HG03045 (cell line): ENCODE results near the gene REG3G.
"Not testable (repeated sequence)": the region's sequence is repeated elsewhere in the genome, so short reads cannot be mapped to it uniquely, and the experiment has no call there.

Experiments used
- ATAC-seq: cut with Tn5 transposase; IDR thresholded peaks from one replicate; pipeline ENCODE4 v1.9.1; 2021; ENCODE audit warnings: mild to moderate bottlenecking, moderate library complexity; ENCODE audit not compliant: unreplicated experiment

Gene REG3G

GRCh38 chr2:79013629-79014028, 11.9 kb upstream of the REG3G start:
- ATAC-seq: no peak

DNA sequence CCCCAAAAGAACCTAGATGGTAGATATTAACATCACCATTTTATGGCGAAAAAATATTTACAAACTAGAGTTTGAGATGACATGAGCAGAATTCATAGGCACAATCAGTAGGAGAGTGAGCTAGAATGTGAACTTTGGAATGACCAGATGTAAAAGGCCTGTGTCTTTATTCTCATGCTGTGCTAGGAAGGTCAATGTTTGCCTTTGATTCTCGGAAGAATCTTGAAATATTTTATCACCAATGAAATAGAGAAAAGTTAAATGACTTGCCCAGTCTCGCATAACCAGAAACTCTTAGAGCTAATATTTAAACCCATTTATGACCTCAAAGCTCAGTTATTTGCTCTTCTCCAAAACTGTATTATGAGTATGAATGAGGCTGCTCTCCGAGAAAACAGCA, 9.2 kb upstream of the REG3G start:
- no peak for ATAC-seq

GRCh38 chr2:79026061-79026460, 559 bp downstream of the REG3G start:
- ATAC-seq: no peak

DNA sequence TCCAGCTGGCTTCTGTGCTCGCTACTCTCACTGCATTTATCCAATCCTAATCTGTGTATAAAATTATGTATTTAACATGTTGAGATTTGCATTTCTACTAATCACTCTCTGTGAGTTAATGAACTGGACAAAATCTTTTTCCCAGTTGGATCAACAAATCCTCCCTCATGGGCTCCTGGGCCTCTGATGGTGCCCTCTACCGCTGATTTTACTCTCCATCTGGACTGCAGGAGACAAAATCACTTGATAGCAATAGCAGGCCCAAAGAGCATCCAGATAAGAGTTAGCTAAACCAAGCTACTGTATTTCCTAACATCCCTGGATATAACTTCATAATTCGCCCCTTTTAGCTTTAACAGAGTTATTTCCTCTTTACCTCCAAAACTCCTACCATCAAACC, 14.4 kb downstream of the REG3G start:
- no peak for ATAC-seq

DNA sequence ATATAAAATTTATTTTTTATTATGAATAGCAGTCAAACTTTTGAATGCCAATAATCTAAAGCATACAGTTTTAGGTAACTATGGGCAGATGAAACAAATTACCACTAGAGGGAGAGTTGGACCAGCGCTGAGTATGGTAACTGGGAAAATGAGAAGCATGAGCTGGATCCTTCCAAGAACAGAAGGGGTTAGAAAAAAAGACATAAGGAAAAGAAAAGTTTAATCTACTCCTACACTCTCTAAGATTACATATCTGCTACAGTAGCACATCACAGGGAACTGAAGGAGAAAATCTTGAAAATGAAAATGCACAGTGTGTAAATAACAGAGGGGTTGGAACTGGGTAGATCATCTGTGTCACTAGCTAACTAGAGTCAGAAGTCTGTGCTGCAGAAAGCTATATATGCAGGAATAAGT, 15.5 kb downstream of the REG3G start:
- ATAC-seq: no peak

DNA sequence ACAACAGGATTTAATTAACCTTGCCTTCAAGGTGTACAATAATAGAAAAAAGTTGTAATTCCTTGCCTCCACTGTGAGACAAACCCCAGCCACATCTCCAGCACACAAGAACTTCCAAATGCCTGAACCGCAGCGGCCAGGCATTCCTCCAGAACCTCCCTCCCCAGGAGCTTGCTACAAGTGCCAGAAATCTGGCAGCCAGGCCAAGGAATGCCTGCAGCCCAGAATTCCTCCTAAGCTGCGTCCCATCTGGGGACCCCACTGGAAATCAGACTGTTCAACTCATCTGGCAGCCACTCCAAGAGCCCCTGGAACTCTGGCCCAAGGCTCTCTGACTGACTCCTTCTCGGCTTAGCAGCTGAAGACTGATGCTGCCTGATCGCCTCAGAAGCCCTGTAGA, 28.0 kb downstream of the REG3G start:
- ATAC-seq: not testable (repeated sequence)

DNA sequence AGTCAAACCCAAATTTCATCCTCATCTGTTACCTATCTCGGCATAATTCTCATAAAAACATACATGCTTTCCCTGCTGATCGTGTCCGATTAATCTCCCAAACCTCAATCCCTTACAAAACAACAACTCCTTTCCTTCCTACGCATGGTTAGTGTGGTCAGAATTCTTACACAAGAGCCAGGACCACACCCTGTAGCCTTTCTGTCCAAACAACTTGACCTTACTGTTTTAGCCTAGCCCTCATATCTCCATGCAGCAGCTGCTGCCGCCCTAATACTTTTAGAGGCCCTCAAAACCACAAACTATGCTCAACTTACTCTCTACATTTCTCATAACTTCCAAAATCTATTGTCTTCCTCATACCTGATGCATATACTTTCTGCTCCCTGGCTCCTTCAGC, 29.3 kb downstream of the REG3G start:
- not testable (repeated sequence) for ATAC-seq

GRCh38 chr2:79065201-79065600, 39.7 kb downstream of the REG3G start:
- no peak for ATAC-seq

- no peak for ATAC-seq
Measured at GRCh38 chr2:79071078-79071477, 45.6 kb downstream of the REG3G start.
